HCT116 (cell line): Measurements from ENCODE around the gene RNF166.

ENCODE experiments used
- EZH2 ChIP-seq: fragments of 200-600 bp; sonication (generic); IDR thresholded peaks from 2 replicates; pipeline ENCODE4 v1.6.1; 2017; ENCODE audit warnings: antibody characterized with exemption, mixed run types
- MAX ChIP-seq: IDR thresholded peaks from 2 replicates; pipeline ENCODE4 v1.6.1; 2012
- POLR2A ChIP-seq: IDR thresholded peaks from 2 replicates; pipeline ENCODE4 v1.7.0; 2011; ENCODE audit warnings: borderline replicate concordance; ENCODE audit not compliant: insufficient read depth, insufficient read length; ENCODE audit errors: extremely low read depth
- POLR2AphosphoS5 ChIP-seq: IDR thresholded peaks from 2 replicates; pipeline ENCODE4 v1.6.1; 2011; ENCODE audit warnings: mild to moderate bottlenecking, low read depth, low read length, moderate library complexity
- TF ChIP-seq, protein P1 (sequence below), 3 experiments: fragments of 200-600 bp in 1 of 3; sonication (generic) in 1 of 3; IDR thresholded peaks in 2 of 3; conservative IDR thresholded peaks in 1 of 3; 2 replicates each; pipeline ENCODE4 v1.5.1; 2012 to 2017; ENCODE audit warnings: low read depth in 2 of 3, low read length in 2 of 3, antibody characterized with exemption in 1 of 3, borderline replicate concordance in 1 of 3, control low read depth in 1 of 3, mild to moderate bottlenecking in 1 of 3, mixed read lengths in 1 of 3, mixed run types in 1 of 3, moderate library complexity in 1 of 3; ENCODE audit not compliant: insufficient read depth in 1 of 3
- TF ChIP-seq, protein P2 (sequence below): IDR thresholded peaks from 2 replicates; pipeline ENCODE4 v1.6.1; 2012; ENCODE audit warnings: low read depth

- TF ChIP-seq, protein P1, sequence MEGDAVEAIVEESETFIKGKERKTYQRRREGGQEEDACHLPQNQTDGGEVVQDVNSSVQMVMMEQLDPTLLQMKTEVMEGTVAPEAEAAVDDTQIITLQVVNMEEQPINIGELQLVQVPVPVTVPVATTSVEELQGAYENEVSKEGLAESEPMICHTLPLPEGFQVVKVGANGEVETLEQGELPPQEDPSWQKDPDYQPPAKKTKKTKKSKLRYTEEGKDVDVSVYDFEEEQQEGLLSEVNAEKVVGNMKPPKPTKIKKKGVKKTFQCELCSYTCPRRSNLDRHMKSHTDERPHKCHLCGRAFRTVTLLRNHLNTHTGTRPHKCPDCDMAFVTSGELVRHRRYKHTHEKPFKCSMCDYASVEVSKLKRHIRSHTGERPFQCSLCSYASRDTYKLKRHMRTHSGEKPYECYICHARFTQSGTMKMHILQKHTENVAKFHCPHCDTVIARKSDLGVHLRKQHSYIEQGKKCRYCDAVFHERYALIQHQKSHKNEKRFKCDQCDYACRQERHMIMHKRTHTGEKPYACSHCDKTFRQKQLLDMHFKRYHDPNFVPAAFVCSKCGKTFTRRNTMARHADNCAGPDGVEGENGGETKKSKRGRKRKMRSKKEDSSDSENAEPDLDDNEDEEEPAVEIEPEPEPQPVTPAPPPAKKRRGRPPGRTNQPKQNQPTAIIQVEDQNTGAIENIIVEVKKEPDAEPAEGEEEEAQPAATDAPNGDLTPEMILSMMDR (IDR thresholded peaks at IDR 0.05 in 2 of 3, conservative IDR thresholded peaks at IDR 0.05 in 1 of 3; ENCODE audit: borderline replicate concordance in 1 of 3, insufficient read depth in 1 of 3, low read depth in 2 of 3, low read length in 2 of 3), result no peak
- TF ChIP-seq, protein P2, sequence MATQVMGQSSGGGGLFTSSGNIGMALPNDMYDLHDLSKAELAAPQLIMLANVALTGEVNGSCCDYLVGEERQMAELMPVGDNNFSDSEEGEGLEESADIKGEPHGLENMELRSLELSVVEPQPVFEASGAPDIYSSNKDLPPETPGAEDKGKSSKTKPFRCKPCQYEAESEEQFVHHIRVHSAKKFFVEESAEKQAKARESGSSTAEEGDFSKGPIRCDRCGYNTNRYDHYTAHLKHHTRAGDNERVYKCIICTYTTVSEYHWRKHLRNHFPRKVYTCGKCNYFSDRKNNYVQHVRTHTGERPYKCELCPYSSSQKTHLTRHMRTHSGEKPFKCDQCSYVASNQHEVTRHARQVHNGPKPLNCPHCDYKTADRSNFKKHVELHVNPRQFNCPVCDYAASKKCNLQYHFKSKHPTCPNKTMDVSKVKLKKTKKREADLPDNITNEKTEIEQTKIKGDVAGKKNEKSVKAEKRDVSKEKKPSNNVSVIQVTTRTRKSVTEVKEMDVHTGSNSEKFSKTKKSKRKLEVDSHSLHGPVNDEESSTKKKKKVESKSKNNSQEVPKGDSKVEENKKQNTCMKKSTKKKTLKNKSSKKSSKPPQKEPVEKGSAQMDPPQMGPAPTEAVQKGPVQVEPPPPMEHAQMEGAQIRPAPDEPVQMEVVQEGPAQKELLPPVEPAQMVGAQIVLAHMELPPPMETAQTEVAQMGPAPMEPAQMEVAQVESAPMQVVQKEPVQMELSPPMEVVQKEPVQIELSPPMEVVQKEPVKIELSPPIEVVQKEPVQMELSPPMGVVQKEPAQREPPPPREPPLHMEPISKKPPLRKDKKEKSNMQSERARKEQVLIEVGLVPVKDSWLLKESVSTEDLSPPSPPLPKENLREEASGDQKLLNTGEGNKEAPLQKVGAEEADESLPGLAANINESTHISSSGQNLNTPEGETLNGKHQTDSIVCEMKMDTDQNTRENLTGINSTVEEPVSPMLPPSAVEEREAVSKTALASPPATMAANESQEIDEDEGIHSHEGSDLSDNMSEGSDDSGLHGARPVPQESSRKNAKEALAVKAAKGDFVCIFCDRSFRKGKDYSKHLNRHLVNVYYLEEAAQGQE, result no peak
- TF ChIP-seq POLR2A, result no peak
- no peak for TF ChIP-seq POLR2AphosphoS5
- no peak for TF ChIP-seq MAX
- TF ChIP-seq EZH2, result no peak
These were observed 33.9 kb upstream of the RNF166 start for GRCh38 chr16:88739977-88740726.
